GM12878 (cell line): ENCODE data around the gene MT1G. TPM values are rescaled to one million over a fixed set of nuclear protein-coding genes. Genes with fewer than 3 reads are reported as not detected.

Experiments
- ATAC-seq: fragments of 200-7000 bp; cut with Tn5 transposase; 3 replicates; pipeline ENCODE4 v1.9.1; 2020; ENCODE audit warnings: mild to moderate bottlenecking, moderate library complexity
- BruUV-seq: library from RNA; stranded (reverse); fragments of 400-500 nt; replicated peaks from 2 replicates; lab custom pipeline; 2021; lab: Mats Ljungman, UMichigan
- CTCF ChIA-PET: fragments of 300-600 bp; sonication (Branson Sonifier 250); formaldehyde crosslinking; extraction: SDS; loops from one replicate; lab custom pipeline; 2021; ENCODE audit warnings: inconsistent platforms; lab: Yijun Ruan, JAX
- POLR2A ChIA-PET: fragments of 350-600 bp; formaldehyde crosslinking; extraction: SDS; loops from one replicate; lab custom pipeline; 2021; ENCODE audit warnings: inconsistent platforms; lab: Charles Lee
- RAD21 ChIA-PET: fragments of 300-600 bp; sonication (Branson Sonifier 250); formaldehyde crosslinking; loops from one replicate; lab custom pipeline; 2023; ENCODE audit warnings: antibody characterized with exemption; ENCODE audit not compliant: unreplicated experiment; lab: Charles Lee
- SMC1A ChIA-PET: fragments of 300-600 bp; sonication (Branson Sonifier 250); formaldehyde crosslinking; loops from one replicate; lab custom pipeline; 2023; ENCODE audit not compliant: unreplicated experiment, uncharacterized antibody; lab: Charles Lee
- DNase-seq: peaks from one replicate; pipeline ENCODE4 v3.0.0-alpha.2; 2011; ENCODE audit warnings: low read depth, low spot score
- FAIRE-seq: peaks from 3 replicates; lab custom pipeline; 2011; peaks lifted over from hg19 to GRCh38; lab: Jason Lieb, UNC
- H2AFZ ChIP-seq: 2 replicates; pipeline ENCODE4 v1.6.0; 2011; ENCODE audit warnings: low read depth, low read length, control low read depth; ENCODE audit not compliant: control insufficient read depth
- H3K27ac ChIP-seq: 2 replicates; pipeline ENCODE4 v1.5.1; 2011; ENCODE audit warnings: control low read depth; ENCODE audit not compliant: control insufficient read depth, insufficient read depth
- H3K27me3 ChIP-seq, 2 experiments: replicated peaks in 1 of 2; 2 replicates each; pipeline versions ENCODE4 v1.6.0 to v1.6.1; 2011; ENCODE audit warnings: low read length in 1 of 2; ENCODE audit not compliant: control insufficient read depth in 2 of 2, insufficient read depth in 2 of 2
- H3K36me3 ChIP-seq, 2 experiments: 2 replicates each; pipeline ENCODE4 v1.5.1; 2011; ENCODE audit warnings: low read length in 1 of 2; ENCODE audit not compliant: control insufficient read depth in 2 of 2, insufficient read depth in 2 of 2
- H3K4me1 ChIP-seq: 2 replicates; pipeline ENCODE4 v1.6.1; 2011; ENCODE audit warnings: mild to moderate bottlenecking, low read length, moderate library complexity, mixed read lengths; ENCODE audit not compliant: control insufficient read depth, insufficient read depth
- H3K4me2 ChIP-seq: 2 replicates; pipeline ENCODE4 v1.6.0; 2011; ENCODE audit warnings: control low read depth; ENCODE audit not compliant: control insufficient read depth, insufficient read depth
- H3K4me3 ChIP-seq: fragments of 200-600 bp; sonication (generic); 2 replicates; pipeline ENCODE4 v1.5.1; 2016
- H3K79me2 ChIP-seq: 2 replicates; pipeline ENCODE4 v1.6.0; 2011; ENCODE audit warnings: low read length; ENCODE audit not compliant: control insufficient read depth, insufficient read depth
- H3K9ac ChIP-seq: 2 replicates; pipeline ENCODE4 v1.8.0; 2011; ENCODE audit warnings: low read length, control low read depth, mixed read lengths; ENCODE audit not compliant: control insufficient read depth, insufficient read depth
- H3K9me3 ChIP-seq: replicated peaks from 3 replicates; pipeline ENCODE4 v1.5.1; 2011; ENCODE audit warnings: mild to moderate bottlenecking, low read length; ENCODE audit not compliant: control insufficient read depth, insufficient read depth
- H4K20me1 ChIP-seq: 2 replicates; pipeline ENCODE4 v1.6.0; 2011; ENCODE audit not compliant: control insufficient read depth, insufficient read depth
- CHD2 ChIP-seq: IDR thresholded peaks from 2 replicates; pipeline ENCODE4 v1.6.1; 2011; ENCODE audit warnings: low read depth, low read length, improper control_type of control experiment, borderline replicate concordance
- CREM ChIP-seq: IDR thresholded peaks from 2 replicates; pipeline ENCODE4 v1.6.1; 2014; ENCODE audit warnings: antibody characterized with exemption, low read depth
- IRF4 ChIP-seq: IDR thresholded peaks from 2 replicates; pipeline ENCODE4 v1.6.1; 2011; ENCODE audit warnings: low read depth, low read length
- NFYA ChIP-seq: IDR thresholded peaks from 2 replicates; pipeline ENCODE4 v1.6.1; 2011; ENCODE audit warnings: low read depth, mild to moderate bottlenecking, low read length, improper control_type of control experiment, borderline replicate concordance
- SIX5 ChIP-seq: IDR thresholded peaks from 2 replicates; pipeline ENCODE4 v1.6.1; 2011; ENCODE audit warnings: mild to moderate bottlenecking, low read depth, low read length, moderate library complexity; ENCODE audit not compliant: severe bottlenecking
- SPI1 ChIP-seq: IDR thresholded peaks from 2 replicates; pipeline ENCODE4 v1.6.1; 2011; ENCODE audit warnings: low read depth, mild to moderate bottlenecking, low read length, moderate library complexity, borderline replicate concordance; ENCODE audit not compliant: insufficient read depth
- SREBF1 ChIP-seq: IDR thresholded peaks from 2 replicates; pipeline ENCODE4 v1.6.1; 2012; ENCODE audit warnings: mild to moderate bottlenecking, low read length
- STAT1 ChIP-seq: fragments of 450-650 bp; conservative IDR thresholded peaks from 2 replicates; pipeline ENCODE4 v1.6.1; 2014; ENCODE audit warnings: antibody characterized with exemption, mild to moderate bottlenecking
- TAF1 ChIP-seq: IDR thresholded peaks from 2 replicates; pipeline ENCODE4 v1.6.1; 2011; ENCODE audit warnings: mild to moderate bottlenecking, low read depth, low read length, borderline replicate concordance
- WGBS: methylation state at CpG from one replicate; pipeline ENCODE4 v1.1.6; 2016; ENCODE audit warnings: low lambda C conversion rate; ENCODE audit not compliant: insufficient replicate concordance, insufficient coverage; ENCODE audit errors: missing lambda C conversion rate; 5-methylcytosine and 5-hydroxymethylcytosine counted together
- in situ Hi-C: fragments of 300-500 bp; cut with MboI; formaldehyde crosslinking; loops from 9 replicates; pipeline ENCODE4 v1.14.3; 2018; ENCODE audit warnings: mixed read lengths
- intact Hi-C: fragments of 100-400 bp; cut with micrococcal nuclease; formaldehyde crosslinking; loops from one replicate; pipeline ENCODE4 v1.14.2; 2022; ENCODE audit not compliant: unreplicated experiment
- polyA plus RNA-seq, 11 experiments: library from polyadenylated mRNA; depleted of rRNA in 4 of 11; unstranded in 6 of 11; stranded (reverse) in 5 of 11; fragments of >200 nt; fragmentation: Nextera tagmentation in 4 of 11; fragmentation: Illumina TruSeq in 1 of 11; extraction: Ambion mirVana in 4 of 11; extraction: Trizol in 1 of 11; gene quantifications; 1 replicate in 1 of 11; 2 replicates in 10 of 11; pipeline versions ENCODE4 v1.2.1 to v1.2.3, GENCODE V29; 2011 to 2016; ENCODE audit warnings: inconsistent platforms in 2 of 11, missing spikeins in 2 of 11, low read depth in 1 of 11
- total RNA-seq, 4 experiments: library from RNA; depleted of rRNA in 3 of 4; stranded (reverse); fragments of >200 nt in 3 of 4; fragmentation: Illumina TruSeq in 1 of 4; extraction: Trizol in 1 of 4; gene quantifications; 2 replicates each; pipeline versions ENCODE4 v1.2.1 to v1.2.3, GENCODE V29; 2013 to 2021

The MT1G gene
- total and polyA plus RNA-seq, 10 of the 15 experiments (the other 5 are each of a cell fraction or from before 2014, with no cell fraction given) = 1.2 to 9.1 (median 4.6) TPM

GRCh38 chr16:56629531-56629930 lies 38.3 kb downstream of the MT1G start:
- Histone ChIP-seq H3K4me2 (no peak overlapping the region), H3K36me3 (no peaks in the 10 kb centered on the region), H3K4me1 (peaks cover 17% of the 10 kb centered on the region), H4K20me1 (no peaks in the 10 kb centered on the region), H3K27ac (no peak overlapping the region), H3K4me3 (no peak overlapping the region), H3K79me2 (no peaks in the 10 kb centered on the region), H3K9me3 (no peaks in the 10 kb centered on the region), H2AFZ (no peak overlapping the region), H3K27me3 (peaks cover 2 to 18% of the 10 kb centered on the region in 2 experiments), H3K9ac (no peak overlapping the region)
- ChIA-PET CTCF (interaction anchor here (0.9 to 3.1 kb wide), 6 partner anchors 20 to 115 kb away, joined by 3 to 14 read pairs (median 4); no protein-coding TSS in a partner anchor), RAD21 (interaction anchor here (1.1 to 2.9 kb wide), 3 partner anchors 19 to 72 kb away, joined by 3 to 23 read pairs (median 11); partner anchors contain the start of gene MT2A), POLR2A (interaction anchor here (1.1 to 1.9 kb wide), 2 partner anchors 17 to 21 kb away, joined by 5 to 6 read pairs; partner anchors contain the start of gene MT2A), SMC1A (interaction anchor here (1.1 to 2.4 kb wide), 3 partner anchors 18 to 72 kb away, joined by 3 to 27 read pairs (median 6); no protein-coding TSS in a partner anchor)
- no TSS peak for BruUV-seq
- ATAC-seq = peak; percentile 45
- in situ Hi-C loops (no loop called here), intact Hi-C loops (no loop called here)
- FAIRE-seq = no peak
- WGBS = 64% methylated on average over 3 of the region's 3 CpGs
- DNase-seq = no peak
- TF ChIP-seq SPI1 (peak; percentile 59; the same call in 1 of the 2 replicates), CREM (no peak)
- TF ChIP-seq, all 136 proteins: peak for 1

GRCh38 chr16:56628486-56629350 lies 39.1 kb downstream of the MT1G start:
- Histone ChIP-seq H3K27me3 (peaks cover 2 to 18% of the 10 kb centered on the region in 2 experiments), H3K79me2 (no peaks in the 10 kb centered on the region), H3K9me3 (no peaks in the 10 kb centered on the region), H3K27ac (no peak overlapping the region), H3K4me1 (peaks cover 17% of the 10 kb centered on the region), H3K36me3 (no peaks in the 10 kb centered on the region), H2AFZ (no peak overlapping the region), H3K9ac (no peak overlapping the region), H3K4me3 (no peak overlapping the region), H3K4me2 (no peak overlapping the region), H4K20me1 (no peaks in the 10 kb centered on the region)
- in situ Hi-C loops (no loop called here), intact Hi-C loops (no loop called here)
- SMC1A ChIA-PET = interaction anchor here (1.0 to 1.1 kb wide), 2 partner anchors 19 to 25 kb away, joined by 3 to 6 read pairs; no protein-coding TSS in a partner anchor
- RAD21 ChIA-PET = interaction anchor here (1.4 to 2.7 kb wide), 2 partner anchors 19 to 73 kb away, joined by 3 to 23 read pairs; partner anchors contain the start of gene MT2A
- ATAC-seq (no peak), DNase-seq (no peak), FAIRE-seq (no peak)
- BruUV-seq = no TSS peak
- POLR2A ChIA-PET = no interaction called here
- 65% methylated on average over 8 of the region's 9 CpGs for WGBS
- TF ChIP-seq CHD2 = no peak
- no peak for TF ChIP-seq STAT1
- no peak for TF ChIP-seq TAF1
- TF ChIP-seq SREBF1 = no peak
- no peak for TF ChIP-seq SIX5
- no peak for TF ChIP-seq NFYA
- TF ChIP-seq IRF4 = no peak
- CTCF ChIA-PET = interaction anchor here (1.4 to 3.1 kb wide), 2 partner anchors 25 to 28 kb away, joined by 4 to 14 read pairs; no protein-coding TSS in a partner anchor
